GM12874 (cell line): ENCODE results near the gene MYRFL.

ENCODE experiments used
- TF ChIP-seq, protein P1 (sequence below): IDR thresholded peaks from 2 replicates; pipeline ENCODE4 v1.5.1; 2011; ENCODE audit warnings: low read depth, mild to moderate bottlenecking, control low read depth, low read length, moderate library complexity; ENCODE audit not compliant: insufficient read depth

MYRFL gene

DNA sequence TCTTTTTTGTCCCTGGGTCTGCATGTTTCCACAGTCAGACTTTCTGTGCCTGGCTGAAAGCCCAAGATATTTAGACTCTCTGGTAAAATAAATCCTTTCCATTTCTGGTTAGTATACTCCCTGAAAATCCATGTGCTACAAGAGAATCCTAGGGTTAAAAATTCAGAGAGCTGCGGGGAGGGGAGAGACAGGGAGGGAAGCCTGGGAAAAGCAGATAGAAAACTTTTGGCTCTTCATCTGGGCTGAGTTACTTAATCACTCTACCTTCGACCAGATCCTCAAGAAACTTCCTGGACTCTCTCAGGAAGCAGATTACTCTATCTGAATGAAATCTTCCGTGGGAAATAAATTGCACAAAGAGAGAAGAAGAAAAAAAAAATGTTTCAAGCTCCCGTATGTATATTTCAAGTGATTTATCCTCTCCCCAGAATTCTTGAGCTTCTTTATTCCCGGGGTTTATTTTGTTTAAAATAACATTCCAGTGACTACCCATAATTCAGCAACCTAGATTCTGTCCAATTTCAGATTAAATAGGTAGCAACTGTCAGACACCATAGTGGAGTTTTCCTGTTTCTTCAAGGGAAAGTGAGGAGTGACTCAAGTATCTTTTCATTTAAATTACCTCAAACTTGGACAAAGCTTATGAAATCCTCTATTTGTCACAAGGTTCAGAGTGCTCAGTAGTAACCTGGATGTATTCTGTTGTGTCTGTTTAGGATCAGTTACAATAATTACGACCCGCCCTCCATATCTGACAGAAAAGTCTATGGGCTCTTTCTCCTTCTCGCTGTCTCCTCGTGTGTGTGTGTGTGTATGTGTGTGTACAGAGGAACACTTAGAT lies 163.7 kb downstream of the MYRFL start:
- TF ChIP-seq, protein P1, sequence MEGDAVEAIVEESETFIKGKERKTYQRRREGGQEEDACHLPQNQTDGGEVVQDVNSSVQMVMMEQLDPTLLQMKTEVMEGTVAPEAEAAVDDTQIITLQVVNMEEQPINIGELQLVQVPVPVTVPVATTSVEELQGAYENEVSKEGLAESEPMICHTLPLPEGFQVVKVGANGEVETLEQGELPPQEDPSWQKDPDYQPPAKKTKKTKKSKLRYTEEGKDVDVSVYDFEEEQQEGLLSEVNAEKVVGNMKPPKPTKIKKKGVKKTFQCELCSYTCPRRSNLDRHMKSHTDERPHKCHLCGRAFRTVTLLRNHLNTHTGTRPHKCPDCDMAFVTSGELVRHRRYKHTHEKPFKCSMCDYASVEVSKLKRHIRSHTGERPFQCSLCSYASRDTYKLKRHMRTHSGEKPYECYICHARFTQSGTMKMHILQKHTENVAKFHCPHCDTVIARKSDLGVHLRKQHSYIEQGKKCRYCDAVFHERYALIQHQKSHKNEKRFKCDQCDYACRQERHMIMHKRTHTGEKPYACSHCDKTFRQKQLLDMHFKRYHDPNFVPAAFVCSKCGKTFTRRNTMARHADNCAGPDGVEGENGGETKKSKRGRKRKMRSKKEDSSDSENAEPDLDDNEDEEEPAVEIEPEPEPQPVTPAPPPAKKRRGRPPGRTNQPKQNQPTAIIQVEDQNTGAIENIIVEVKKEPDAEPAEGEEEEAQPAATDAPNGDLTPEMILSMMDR = no peak

- TF ChIP-seq, protein P1 = no peak
These were observed 166.8 kb downstream of the MYRFL start for GRCh38 chr12:69991690-69992288.

DNA sequence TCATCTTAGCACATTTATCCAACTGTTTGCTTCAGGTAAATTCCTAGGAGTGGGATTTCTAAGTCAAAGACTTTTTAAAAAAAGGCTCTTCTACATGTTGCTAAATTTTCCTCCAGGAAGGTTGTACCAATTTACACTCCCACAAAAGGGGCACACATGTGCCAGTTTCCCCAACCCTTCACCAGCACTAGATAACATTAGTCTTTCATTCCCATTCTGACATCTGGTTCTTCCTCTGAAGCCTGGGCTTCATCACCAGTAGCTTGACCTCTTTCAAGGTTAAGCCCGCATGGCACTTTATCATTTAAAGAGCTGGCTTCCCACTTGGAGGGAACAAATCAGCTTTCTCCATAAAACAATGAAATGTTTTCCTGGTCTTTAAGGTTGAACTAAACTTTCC lies 168.4 kb downstream of the MYRFL start:
- TF ChIP-seq, protein P1 = no peak

- TF ChIP-seq, protein P1 = no peak
These were observed 169.7 kb downstream of the MYRFL start for GRCh38 chr12:69994724-69995173.

GRCh38 chr12:69996241-69996640 lies 171.2 kb downstream of the MYRFL start:
- TF ChIP-seq, protein P1 = no peak

GRCh38 chr12:69996722-69997121 lies 171.7 kb downstream of the MYRFL start:
- TF ChIP-seq, protein P1 = no peak

- TF ChIP-seq, protein P1 = no peak
These were observed 173.0 kb downstream of the MYRFL start for GRCh38 chr12:69998011-69998410.
